ENCODE data around the gene CCDC106. TPM values are rescaled to one million over a fixed set of nuclear protein-coding genes. Genes with fewer than 3 reads are reported as not detected.

The CCDC106 gene
- total RNA-seq, 4 donors from 2014 or later = 8.1 to 17.4 (median 14.0) TPM

- Histone ChIP-seq H3K27ac (peak overlapping the region in 3 of 4 donors; percentile 65 to 97 (median 90)), H3K4me3 (peak overlapping the region in 1 of 4 donors; percentile 22), H3K27me3 (no peaks in the 10 kb centered on the region), H3K9me3 (no peaks in the 10 kb centered on the region), H3K36me3 (peaks cover 0 to 70% (median 0%) of the 10 kb centered on the region in 3 donors), H3K4me1 (peaks cover 0 to 72% (median 15%) of the 10 kb centered on the region in 4 donors)
- no peak for DNase-seq
- TF ChIP-seq POLR2A (IDR thresholded peaks at IDR 0.05) (no peak), CTCF (IDR thresholded peaks at IDR 0.05) (no peak)
Observed at GRCh38 chr19:55684946-55685681, 37.1 kb downstream of the CCDC106 start.

GRCh38 chr19:55685776-55686175 lies 37.8 kb downstream of the CCDC106 start:
- H3K4me3 ChIP-seq = no peak overlapping the region

GRCh38 chr19:55686311-55687050 lies 38.5 kb downstream of the CCDC106 start:
- peak in 1 of 3 donors; percentile 50 for DNase-seq
- TF ChIP-seq CTCF (IDR thresholded peaks at IDR 0.05) = no peak
- no peak for TF ChIP-seq POLR2A (IDR thresholded peaks at IDR 0.05)
- peaks cover 0 to 71% (median 3%) of the 10 kb centered on the region in 3 donors for H3K36me3 ChIP-seq
- no peak overlapping the region for H3K4me3 ChIP-seq
- no peaks in the 10 kb centered on the region for H3K27me3 ChIP-seq
- peaks cover 0 to 60% (median 11%) of the 10 kb centered on the region in 4 donors for H3K4me1 ChIP-seq
- H3K27ac ChIP-seq = peak overlapping the region in 3 of 4 donors; percentile 83 to 97 (median 90)
- no peaks in the 10 kb centered on the region for H3K9me3 ChIP-seq

More at GRCh38 chr19:55685776-55686175, 37.8 kb downstream of the CCDC106 start:
- no peak for TF ChIP-seq CTCF (IDR thresholded peaks at IDR 0.05)
- no peak for TF ChIP-seq POLR2A (IDR thresholded peaks at IDR 0.05)
- peaks cover 0 to 67% (median 12%) of the 10 kb centered on the region in 4 donors for H3K4me1 ChIP-seq
- H3K27ac ChIP-seq = peak overlapping the region in 2 of 4 donors; percentile 90 to 97
- no peak for DNase-seq
- peaks cover 0 to 71% (median 3%) of the 10 kb centered on the region in 3 donors for H3K36me3 ChIP-seq
- no peaks in the 10 kb centered on the region for H3K27me3 ChIP-seq
- no peaks in the 10 kb centered on the region for H3K9me3 ChIP-seq

- no peaks in the 10 kb centered on the region for H3K27me3 ChIP-seq
- H3K27ac ChIP-seq = peak overlapping the region in 3 of 4 donors; percentile 83 to 97 (median 90)
- no peaks in the 10 kb centered on the region for H3K9me3 ChIP-seq
- peak; percentile 47 to 51 for TF ChIP-seq POLR2A (IDR thresholded peaks at IDR 0.05)
- TF ChIP-seq CTCF (IDR thresholded peaks at IDR 0.05) = no peak
- DNase-seq = peak in 2 of 3 donors; percentile 90 to 91
- H3K36me3 ChIP-seq = peaks cover 0 to 71% (median 3%) of the 10 kb centered on the region in 3 donors
- H3K4me3 ChIP-seq = peak overlapping the region in 2 of 4 donors; percentile 14 to 24
- peaks cover 0 to 56% (median 11%) of the 10 kb centered on the region in 4 donors for H3K4me1 ChIP-seq
Observed at GRCh38 chr19:55687281-55688201, 39.5 kb downstream of the CCDC106 start.

All from Peyer's patch (tissue), 4 donors.